Left lung (tissue), 10 donors: ENCODE data around the gene PFN1. TPM values are rescaled to one million over a fixed set of nuclear protein-coding genes. Genes with fewer than 3 reads are reported as not detected.

Experiments
- ATAC-seq: fragments of 200-7000 bp; cut with Tn5 transposase; one replicate; pipeline ENCODE4 v1.9.1; 2020; ENCODE audit warnings: moderate library complexity
- DNase-seq, 4 donors: peaks; one replicate each; pipeline ENCODE4 v3.0.0-alpha.2; 2013 to 2020
- H3K27ac ChIP-seq, 2 donors: fragments of 200-600 bp; sonication (generic) in 1 of 2; one replicate each; pipeline versions ENCODE4 v1.5.0 to v1.8.0; 2020 to 2021
- H3K27me3 ChIP-seq, 2 donors: fragments of 200-600 bp; sonication (generic) in 1 of 2; one replicate each; pipeline versions ENCODE4 v1.5.0 to v1.8.0; 2020 to 2021
- H3K36me3 ChIP-seq, 2 donors: fragments of 200-600 bp; sonication (generic) in 1 of 2; one replicate each; pipeline versions ENCODE4 v1.5.0 to v1.8.0; 2020 to 2021
- H3K4me1 ChIP-seq, 2 donors: fragments of 200-600 bp; one replicate each; pipeline ENCODE4 v1.8.0; 2021
- H3K4me3 ChIP-seq, 2 donors: fragments of 200-600 bp; sonication (generic) in 1 of 2; one replicate each; pipeline versions ENCODE4 v1.5.0 to v1.8.0; 2020 to 2021; ENCODE audit warnings: mild to moderate bottlenecking in 1 of 2
- H3K9me3 ChIP-seq, 2 donors: fragments of 200-600 bp; sonication (generic) in 1 of 2; one replicate each; pipeline versions ENCODE4 v1.5.0 to v1.8.0; 2020 to 2021
- CTCF ChIP-seq, 2 donors: fragments of 200-600 bp; sonication (generic) in 1 of 2; IDR thresholded peaks; one replicate each; pipeline versions ENCODE4 v1.5.0 to v1.8.0; 2021; ENCODE audit warnings: antibody characterized with exemption in 2 of 2
- intact Hi-C, 2 donors: fragments of 100-400 bp; cut with DNase I; formaldehyde crosslinking; loops; one replicate each; pipeline versions ENCODE4 v1.11.2 to v1.14.2; 2022
- polyA plus RNA-seq, 6 donors: library from polyadenylated mRNA; unstranded; fragments of 120-200 nt; gene quantifications; one replicate each; pipeline ENCODE4 v1.2.1, GENCODE V29; 2013; ENCODE audit not compliant: insufficient read length in 6 of 6
- total RNA-seq, 2 donors: library from RNA; stranded (reverse); fragmentation: NEBNext Ultra II Directional; extraction: Animal tissue kit (Norgen Biotek cat#: 25700); gene quantifications; one replicate each; pipeline ENCODE4 v1.2.1, GENCODE V29; 2021
- donor health status: DM: no; HTN: yes; CAD: no.
- donor health status: DM: no; HTN: no; CAD: no.

PFN1 gene
- total and polyA plus RNA-seq, 8 donors = 337 to 987 (median 430) TPM

- DNase-seq (peak in 1 of 4 donors; percentile 85), ATAC-seq (no peak)
- Histone ChIP-seq H3K36me3 (peaks cover 0 to 50% of the 10 kb centered on the region in 2 donors), H3K27me3 (no peaks in the 10 kb centered on the region), H3K27ac (peak overlapping the region; percentile 96 to 97), H3K4me1 (peaks cover 19 to 55% of the 10 kb centered on the region in 2 donors), H3K4me3 (peak overlapping the region; percentile 77 to 93), H3K9me3 (no peaks in the 10 kb centered on the region)
- intact Hi-C loops = no loop called here
- TF ChIP-seq CTCF (IDR thresholded peaks at IDR 0.05) = no peak
Observed at GRCh38 chr17:4939546-4939795, 8.9 kb downstream of the PFN1 start.

GRCh38 chr17:4938688-4939545 is 9.4 kb downstream of the PFN1 start:
- Histone ChIP-seq H3K4me1 (peaks cover 24 to 55% of the 10 kb centered on the region in 2 donors), H3K4me3 (peak overlapping the region; percentile 77 to 93), H3K36me3 (peaks cover 0 to 44% of the 10 kb centered on the region in 2 donors), H3K9me3 (no peaks in the 10 kb centered on the region), H3K27ac (peak overlapping the region; percentile 96 to 97), H3K27me3 (no peaks in the 10 kb centered on the region)
- DNase-seq = peak in 1 of 4 donors; percentile 53
- TF ChIP-seq CTCF (IDR thresholded peaks at IDR 0.05) = no peak
- ATAC-seq = no peak
- intact Hi-C loops = no loop called here

- H3K27ac ChIP-seq = no peak overlapping the region
- peak in 1 of 4 donors; percentile 56 for DNase-seq
- TF ChIP-seq CTCF (IDR thresholded peaks at IDR 0.05) = no peak
- peaks cover 0 to 36% of the 10 kb centered on the region in 2 donors for H3K36me3 ChIP-seq
- H3K9me3 ChIP-seq = no peaks in the 10 kb centered on the region
- no peak for ATAC-seq
- intact Hi-C loops = no loop called here
- no peak overlapping the region for H3K4me3 ChIP-seq
- H3K4me1 ChIP-seq = peaks cover 25 to 48% of the 10 kb centered on the region in 2 donors
- no peaks in the 10 kb centered on the region for H3K27me3 ChIP-seq
Observed at GRCh38 chr17:4938069-4938491, 10.2 kb downstream of the PFN1 start.

- H3K27me3 ChIP-seq = no peaks in the 10 kb centered on the region
- H3K4me3 ChIP-seq = no peak overlapping the region
- intact Hi-C loops = no loop called here
- ATAC-seq = no peak
- no peak overlapping the region for H3K27ac ChIP-seq
- H3K9me3 ChIP-seq = no peaks in the 10 kb centered on the region
- H3K36me3 ChIP-seq = peaks cover 0 to 31% of the 10 kb centered on the region in 2 donors
- no peak for DNase-seq
- peaks cover 25 to 42% of the 10 kb centered on the region in 2 donors for H3K4me1 ChIP-seq
- TF ChIP-seq CTCF (IDR thresholded peaks at IDR 0.05) = no peak
Observed at GRCh38 chr17:4937553-4937952, 10.8 kb downstream of the PFN1 start.

GRCh38 chr17:4936436-4936835 is 11.9 kb downstream of the PFN1 start:
- Histone ChIP-seq H3K9me3 (no peaks in the 10 kb centered on the region), H3K4me1 (peaks cover 22 to 31% of the 10 kb centered on the region in 2 donors), H3K36me3 (peaks cover 0 to 26% of the 10 kb centered on the region in 2 donors), H3K27me3 (no peaks in the 10 kb centered on the region), H3K4me3 (no peak overlapping the region), H3K27ac (no peak overlapping the region)
- TF ChIP-seq CTCF (IDR thresholded peaks at IDR 0.05) = no peak
- peak in 1 of 4 donors; percentile 51 for DNase-seq
- no peak for ATAC-seq
- intact Hi-C loops = no loop called here
